HG03159 (cell line): ENCODE data around the gene TNS3.
"Not testable (repeated sequence)": the region's sequence is repeated elsewhere in the genome, so short reads cannot be mapped to it uniquely, and the experiment has no call there.

ENCODE experiments used
- ATAC-seq: cut with Tn5 transposase; IDR thresholded peaks from one replicate; pipeline ENCODE4 v1.9.1; 2021; ENCODE audit warnings: mild to moderate bottlenecking, moderate library complexity; ENCODE audit not compliant: unreplicated experiment

TNS3 gene

GRCh38 chr7:47273974-47274766, 307.7 kb downstream of the TNS3 start:
- no peak for ATAC-seq

GRCh38 chr7:47273088-47273487, 308.8 kb downstream of the TNS3 start:
- no peak for ATAC-seq

- no peak for ATAC-seq
Observed at GRCh38 chr7:47271749-47272148, 310.2 kb downstream of the TNS3 start.

- no peak for ATAC-seq
Observed at GRCh38 chr7:47268851-47269836, 312.8 kb downstream of the TNS3 start.

GRCh38 chr7:47267346-47267745, 314.6 kb downstream of the TNS3 start:
- no peak for ATAC-seq

- ATAC-seq: no peak
Observed at GRCh38 chr7:47266799-47267198, 315.1 kb downstream of the TNS3 start.

GRCh38 chr7:47266131-47266706, 315.7 kb downstream of the TNS3 start:
- peak; percentile 88 for ATAC-seq

GRCh38 chr7:47265621-47266020, 316.3 kb downstream of the TNS3 start:
- no peak for ATAC-seq

- no peak for ATAC-seq
Observed at GRCh38 chr7:47264021-47264651, 317.8 kb downstream of the TNS3 start.

GRCh38 chr7:47262881-47263280, 319.0 kb downstream of the TNS3 start:
- ATAC-seq: no peak

GRCh38 chr7:47262160-47262559, 319.8 kb downstream of the TNS3 start:
- not testable (repeated sequence) for ATAC-seq

GRCh38 chr7:47260270-47260669, 321.6 kb downstream of the TNS3 start:
- no peak for ATAC-seq

- ATAC-seq: no peak
Observed at GRCh38 chr7:47259682-47260081, 322.2 kb downstream of the TNS3 start.

GRCh38 chr7:47258798-47259197, 323.1 kb downstream of the TNS3 start:
- ATAC-seq: no peak

- ATAC-seq: no peak
Observed at GRCh38 chr7:47256016-47256415, 325.9 kb downstream of the TNS3 start.

- no peak for ATAC-seq
Observed at GRCh38 chr7:47255441-47255840, 326.5 kb downstream of the TNS3 start.

GRCh38 chr7:47255007-47255406, 326.9 kb downstream of the TNS3 start:
- no peak for ATAC-seq

GRCh38 chr7:47254081-47254977, 327.6 kb downstream of the TNS3 start:
- ATAC-seq: peak; percentile 88

GRCh38 chr7:47253650-47254080, 328.2 kb downstream of the TNS3 start:
- ATAC-seq: peak; percentile 25

- no peak for ATAC-seq
Observed at GRCh38 chr7:47252675-47253074, 329.2 kb downstream of the TNS3 start.
